ENCODE results near the gene DHCR24. TPM values are rescaled to one million over a fixed set of nuclear protein-coding genes. Genes with fewer than 3 reads are reported as not detected.

The DHCR24 gene
- polyA plus RNA-seq, 1 donor (not counting 4 experiments of a cell fraction or from before 2014, with no cell fraction given): 363 TPM

GRCh38 chr1:54837002-54837853, 49.8 kb downstream of the DHCR24 start:
- TF ChIP-seq CTCF (optimal IDR thresholded peaks at IDR 0.05 in 1 of 3, IDR thresholded peaks at IDR 0.05 in 1 of 3, conservative IDR thresholded peaks at IDR 0.05 in 1 of 3; ENCODE audit: extremely low read depth in 1 of 3, insufficient read depth in 2 of 3, low read length in 3 of 3) (no peak), EZH2 (IDR thresholded peaks at IDR 0.05; ENCODE audit: low read length) (no peak)
- Histone ChIP-seq H3K27me3 (ENCODE audit: control insufficient read depth, extremely low read depth, insufficient read depth, low read length) (no peaks in the 10 kb centered on the region), H4K20me1 (ENCODE audit: control insufficient read depth, extremely low read depth, insufficient read depth, low read length) (no peaks in the 10 kb centered on the region), H3K9ac (ENCODE audit: control insufficient read depth, extremely low read depth, insufficient read depth, low read length) (no peak overlapping the region), H3K9me3 (ENCODE audit: control insufficient read depth, low read depth, low read length) (no peaks in the 10 kb centered on the region), H3K4me3 (ENCODE audit: control insufficient read depth in 2 of 3, extremely low read depth in 1 of 3, insufficient read depth in 2 of 3, low read depth in 1 of 3, low read length in 3 of 3) (no peak overlapping the region), H2AFZ (ENCODE audit: control insufficient read depth, low read length) (no peak overlapping the region), H3K4me2 (ENCODE audit: control insufficient read depth, extremely low read depth, insufficient read depth, low read depth, low read length) (no peak overlapping the region), H3K9me1 (ENCODE audit: control insufficient read depth, extremely low read depth, insufficient read depth, low read length) (no peaks in the 10 kb centered on the region), H3K4me1 (ENCODE audit: control insufficient read depth, extremely low read depth, insufficient read depth, low read length) (peaks cover 7% of the 10 kb centered on the region), H3K79me2 (ENCODE audit: control insufficient read depth, insufficient read depth, low read length) (no peaks in the 10 kb centered on the region), H3K36me3 (ENCODE audit: control insufficient read depth in 2 of 2, extremely low read depth in 1 of 2, insufficient read depth in 2 of 2, low read length in 2 of 2) (no peaks in the 10 kb centered on the region), H3K27ac (ENCODE audit: control insufficient read depth, insufficient read depth, low read length) (no peak overlapping the region)
- FAIRE-seq (no peak), DNase-seq (ENCODE audit: low read depth, low spot score) (no peak)
- dilution Hi-C loops (cut with MboI; ENCODE audit: extremely low pct_ligation_motif_present, low sequenced_read_pairs): no loop called here

- dilution Hi-C loops (cut with MboI; ENCODE audit: extremely low pct_ligation_motif_present, low sequenced_read_pairs): no loop called here
- no peak overlapping the region for H3K4me2 ChIP-seq (ENCODE audit: control insufficient read depth, extremely low read depth, insufficient read depth, low read depth, low read length)
- H3K4me1 ChIP-seq (ENCODE audit: control insufficient read depth, extremely low read depth, insufficient read depth, low read length): peaks cover 7% of the 10 kb centered on the region
- FAIRE-seq (no peak), DNase-seq (ENCODE audit: low read depth, low spot score) (no peak)
- H3K27ac ChIP-seq (ENCODE audit: control insufficient read depth, insufficient read depth, low read length): no peak overlapping the region
- H3K9ac ChIP-seq (ENCODE audit: control insufficient read depth, extremely low read depth, insufficient read depth, low read length): no peak overlapping the region
- no peaks in the 10 kb centered on the region for H3K9me1 ChIP-seq (ENCODE audit: control insufficient read depth, extremely low read depth, insufficient read depth, low read length)
- no peaks in the 10 kb centered on the region for H3K36me3 ChIP-seq (ENCODE audit: control insufficient read depth in 2 of 2, extremely low read depth in 1 of 2, insufficient read depth in 2 of 2, low read length in 2 of 2)
- H3K9me3 ChIP-seq (ENCODE audit: control insufficient read depth, low read depth, low read length): no peaks in the 10 kb centered on the region
- no peaks in the 10 kb centered on the region for H3K27me3 ChIP-seq (ENCODE audit: control insufficient read depth, extremely low read depth, insufficient read depth, low read length)
- no peaks in the 10 kb centered on the region for H3K79me2 ChIP-seq (ENCODE audit: control insufficient read depth, insufficient read depth, low read length)
- no peak overlapping the region for H2AFZ ChIP-seq (ENCODE audit: control insufficient read depth, low read length)
- no peak overlapping the region for H3K4me3 ChIP-seq (ENCODE audit: control insufficient read depth in 2 of 3, extremely low read depth in 1 of 3, insufficient read depth in 2 of 3, low read depth in 1 of 3, low read length in 3 of 3)
- no peaks in the 10 kb centered on the region for H4K20me1 ChIP-seq (ENCODE audit: control insufficient read depth, extremely low read depth, insufficient read depth, low read length)
- TF ChIP-seq EZH2 (IDR thresholded peaks at IDR 0.05; ENCODE audit: low read length): no peak
- TF ChIP-seq CTCF (optimal IDR thresholded peaks at IDR 0.05 in 1 of 3, IDR thresholded peaks at IDR 0.05 in 1 of 3, conservative IDR thresholded peaks at IDR 0.05 in 1 of 3; ENCODE audit: extremely low read depth in 1 of 3, insufficient read depth in 2 of 3, low read length in 3 of 3): no peak
These were observed 50.4 kb downstream of the DHCR24 start for GRCh38 chr1:54836594-54836993.

Data from keratinocyte (primary cell).